ENCODE measurements around the gene TSPAN18.

- no peak for TF ChIP-seq RELA (IDR thresholded peaks at IDR 0.05; ENCODE audit: borderline replicate concordance, partially characterized antibody)
- TF ChIP-seq CTCF (IDR thresholded peaks at IDR 0.05 in 2 of 3, conservative IDR thresholded peaks at IDR 0.05 in 1 of 3; ENCODE audit: control insufficient read depth in 2 of 3, extremely low read depth in 1 of 3, insufficient read depth in 1 of 3, low read depth in 3 of 3, low read length in 3 of 3), result no peak
- TF ChIP-seq ESRRA (IDR thresholded peaks at IDR 0.05; ENCODE audit: low read length), result no peak
- TF ChIP-seq BHLHE40 (IDR thresholded peaks at IDR 0.05; ENCODE audit: borderline replicate concordance in 1 of 2, low read depth in 2 of 2, low read length in 1 of 2), result no peak
- no peak for TF ChIP-seq EP300 (IDR thresholded peaks at IDR 0.05; ENCODE audit: borderline replicate concordance in 1 of 2, control insufficient read depth in 1 of 2, low read depth in 2 of 2, low read length in 2 of 2)
- TF ChIP-seq MTA2 (IDR thresholded peaks at IDR 0.05; ENCODE audit: low read depth), result no peak
- no peak for TF ChIP-seq SP1 (IDR thresholded peaks at IDR 0.05; ENCODE audit: low read depth, low read length)
- TF ChIP-seq SRF (IDR thresholded peaks at IDR 0.05; ENCODE audit: low read depth in 2 of 2, low read length in 2 of 2), result no peak
- TF ChIP-seq, protein P1, sequence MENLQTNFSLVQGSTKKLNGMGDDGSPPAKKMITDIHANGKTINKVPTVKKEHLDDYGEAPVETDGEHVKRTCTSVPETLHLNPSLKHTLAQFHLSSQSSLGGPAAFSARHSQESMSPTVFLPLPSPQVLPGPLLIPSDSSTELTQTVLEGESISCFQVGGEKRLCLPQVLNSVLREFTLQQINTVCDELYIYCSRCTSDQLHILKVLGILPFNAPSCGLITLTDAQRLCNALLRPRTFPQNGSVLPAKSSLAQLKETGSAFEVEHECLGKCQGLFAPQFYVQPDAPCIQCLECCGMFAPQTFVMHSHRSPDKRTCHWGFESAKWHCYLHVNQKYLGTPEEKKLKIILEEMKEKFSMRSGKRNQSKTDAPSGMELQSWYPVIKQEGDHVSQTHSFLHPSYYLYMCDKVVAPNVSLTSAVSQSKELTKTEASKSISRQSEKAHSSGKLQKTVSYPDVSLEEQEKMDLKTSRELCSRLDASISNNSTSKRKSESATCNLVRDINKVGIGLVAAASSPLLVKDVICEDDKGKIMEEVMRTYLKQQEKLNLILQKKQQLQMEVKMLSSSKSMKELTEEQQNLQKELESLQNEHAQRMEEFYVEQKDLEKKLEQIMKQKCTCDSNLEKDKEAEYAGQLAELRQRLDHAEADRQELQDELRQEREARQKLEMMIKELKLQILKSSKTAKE (IDR thresholded peaks at IDR 0.05; ENCODE audit: low read depth, poor library complexity, severe bottlenecking), result no peak
- no peak for TF ChIP-seq POLR2A (IDR thresholded peaks at IDR 0.05; ENCODE audit: low read depth, low read length)
Measured at GRCh38 chr11:44952500-44953260, 225.9 kb downstream of the TSPAN18 start.
